Neural progenitor cell (in vitro differentiated cells): Measurements from ENCODE around the gene S100A4. TPM values are rescaled to one million over a fixed set of nuclear protein-coding genes. Genes with fewer than 3 reads are reported as not detected.

Source experiments
- DNase-seq: peaks from one replicate; pipeline ENCODE4 v3.0.0-alpha.2; 2016; ENCODE audit warnings: low spot score
- H2AFZ ChIP-seq: fragments of 200-600 bp; sonication (generic); replicated peaks from 2 replicates; pipeline ENCODE4 v1.6.1; 2016; ENCODE audit warnings: antibody characterized with exemption
- H3F3A ChIP-seq: fragments of 200-600 bp; sonication (generic); 2 replicates; pipeline ENCODE4 v1.6.1; 2016; ENCODE audit warnings: antibody characterized with exemption, low read depth
- H3K27ac ChIP-seq: fragments of 200-600 bp; sonication (generic); 2 replicates; pipeline ENCODE4 v1.5.1; 2016; ENCODE audit warnings: mild to moderate bottlenecking
- H3K27me3 ChIP-seq: fragments of 200-600 bp; sonication (generic); 2 replicates; pipeline ENCODE4 v1.6.1; 2016; ENCODE audit warnings: mild to moderate bottlenecking, moderate library complexity
- H3K36me3 ChIP-seq: fragments of 200-600 bp; sonication (generic); 2 replicates; pipeline ENCODE4 v1.5.1; 2016
- H3K4me1 ChIP-seq: fragments of 200-600 bp; sonication (generic); 2 replicates; pipeline ENCODE4 v1.6.1; 2016; ENCODE audit warnings: mixed run types
- H3K4me2 ChIP-seq: fragments of 200-600 bp; sonication (generic); 2 replicates; pipeline ENCODE4 v1.6.1; 2016
- H3K4me3 ChIP-seq: fragments of 200-600 bp; sonication (generic); 2 replicates; pipeline ENCODE4 v1.5.1; 2016
- H3K79me2 ChIP-seq: fragments of 200-600 bp; sonication (generic); 2 replicates; pipeline ENCODE4 v1.6.1; 2016; ENCODE audit warnings: low read depth
- H3K9ac ChIP-seq: fragments of 200-600 bp; sonication (generic); 2 replicates; pipeline ENCODE4 v1.6.1; 2016
- H3K9me3 ChIP-seq: fragments of 200-600 bp; sonication (generic); 2 replicates; pipeline ENCODE4 v1.5.1; 2016; ENCODE audit warnings: low read depth
- H4K20me1 ChIP-seq: fragments of 200-600 bp; sonication (generic); 2 replicates; pipeline ENCODE4 v1.6.1; 2016; ENCODE audit warnings: low read depth
- H3K27ac Mint-ChIP-seq: 3 replicates; pipeline ENCODE4 v1.8.0; 2021; ENCODE audit warnings: mixed read lengths
- H3K27me3 Mint-ChIP-seq: 2 replicates; pipeline ENCODE4 v1.8.0; 2022; ENCODE audit warnings: low read depth, mild to moderate bottlenecking, inconsistent platforms, moderate library complexity, mixed read lengths; ENCODE audit not compliant: insufficient read depth
- H3K36me3 Mint-ChIP-seq: 3 replicates; pipeline ENCODE4 v1.8.0; 2021; ENCODE audit warnings: mixed read lengths
- H3K4me1 Mint-ChIP-seq: 3 replicates; pipeline ENCODE4 v1.8.0; 2021; ENCODE audit warnings: mixed read lengths
- H3K4me3 Mint-ChIP-seq: 3 replicates; pipeline ENCODE4 v1.8.0; 2021; ENCODE audit warnings: mild to moderate bottlenecking, moderate library complexity, mixed read lengths
- H3K9me3 Mint-ChIP-seq: 3 replicates; pipeline ENCODE4 v1.8.0; 2020; ENCODE audit warnings: mixed read lengths
- CTCF ChIP-seq: fragments of 200-600 bp; sonication (generic); IDR thresholded peaks from 2 replicates; pipeline ENCODE4 v1.5.1; 2017; ENCODE audit warnings: antibody characterized with exemption, mild to moderate bottlenecking
- EZH2 ChIP-seq: fragments of 200-600 bp; sonication (generic); IDR thresholded peaks from 2 replicates; pipeline ENCODE4 v1.6.1; 2017; ENCODE audit warnings: antibody characterized with exemption, mild to moderate bottlenecking, moderate library complexity
- EZH2phosphoT487 ChIP-seq: fragments of 200-600 bp; sonication (generic); IDR thresholded peaks from 2 replicates; pipeline ENCODE4 v1.6.1; 2017; ENCODE audit warnings: antibody characterized with exemption
- total RNA-seq: library from RNA; depleted of rRNA; stranded (reverse); fragments of >200 nt; gene quantifications from 2 replicates; pipeline ENCODE4 v1.2.3, GENCODE V29; 2015; ENCODE audit warnings: low replicate concordance

S100A4 gene
- total RNA-seq, 1 donor from 2014 or later, result 34.3 TPM

- no peak overlapping the region for H3K4me3 Mint-ChIP-seq
- H3K4me1 ChIP-seq, result peaks cover 11% of the 10 kb centered on the region
- H3F3A ChIP-seq, result peaks cover 3% of the 10 kb centered on the region
- no peak overlapping the region for H2AFZ ChIP-seq
- no peaks in the 10 kb centered on the region for H3K36me3 ChIP-seq
- peaks cover 27% of the 10 kb centered on the region for H3K4me1 Mint-ChIP-seq
- peaks cover 7% of the 10 kb centered on the region for H3K27me3 Mint-ChIP-seq
- no peaks in the 10 kb centered on the region for H3K9me3 ChIP-seq
- no peaks in the 10 kb centered on the region for H4K20me1 ChIP-seq
- no peak overlapping the region for H3K9ac ChIP-seq
- no peak overlapping the region for H3K27ac ChIP-seq
- no peak overlapping the region for H3K4me3 ChIP-seq
- TF ChIP-seq EZH2phosphoT487 (no peak), EZH2 (no peak), CTCF (no peak)
- no peaks in the 10 kb centered on the region for H3K36me3 Mint-ChIP-seq
- H3K9me3 Mint-ChIP-seq, result peaks cover 7% of the 10 kb centered on the region
- no peak overlapping the region for H3K4me2 ChIP-seq
- no peaks in the 10 kb centered on the region for H3K27me3 ChIP-seq
- H3K79me2 ChIP-seq, result no peaks in the 10 kb centered on the region
- DNase-seq, result no peak
- no peak overlapping the region for H3K27ac Mint-ChIP-seq
These were observed 27.7 kb upstream of the S100A4 start for GRCh38 chr1:153573351-153573750.

GRCh38 chr1:153572569-153573015, 27.0 kb upstream of the S100A4 start:
- H3K4me3 ChIP-seq, result no peak overlapping the region
- no peaks in the 10 kb centered on the region for H4K20me1 ChIP-seq
- H3K36me3 Mint-ChIP-seq, result no peaks in the 10 kb centered on the region
- H3K9me3 ChIP-seq, result no peaks in the 10 kb centered on the region
- peaks cover 11% of the 10 kb centered on the region for H3K4me1 ChIP-seq
- peaks cover 7% of the 10 kb centered on the region for H3K9me3 Mint-ChIP-seq
- no peaks in the 10 kb centered on the region for H3K79me2 ChIP-seq
- peaks cover 9% of the 10 kb centered on the region for H3K27me3 Mint-ChIP-seq
- DNase-seq, result peak; percentile 71
- H3K9ac ChIP-seq, result no peak overlapping the region
- no peak overlapping the region for H3K27ac ChIP-seq
- no peaks in the 10 kb centered on the region for H3K27me3 ChIP-seq
- peaks cover 30% of the 10 kb centered on the region for H3K4me1 Mint-ChIP-seq
- peak; percentile 70 for TF ChIP-seq CTCF
- TF ChIP-seq EZH2, result no peak
- H2AFZ ChIP-seq, result no peak overlapping the region
- no peak overlapping the region for H3K4me3 Mint-ChIP-seq
- H3F3A ChIP-seq, result peaks cover 3% of the 10 kb centered on the region
- H3K36me3 ChIP-seq, result no peaks in the 10 kb centered on the region
- no peak overlapping the region for H3K27ac Mint-ChIP-seq
- no peak overlapping the region for H3K4me2 ChIP-seq

- DNase-seq, result no peak
- Histone ChIP-seq H3F3A (peaks cover 3% of the 10 kb centered on the region), H3K36me3 (no peaks in the 10 kb centered on the region), H3K4me2 (no peak overlapping the region), H3K9ac (no peak overlapping the region), H4K20me1 (no peaks in the 10 kb centered on the region), H3K79me2 (no peaks in the 10 kb centered on the region), H3K27ac (no peak overlapping the region), H3K9me3 (no peaks in the 10 kb centered on the region), H3K4me3 (no peak overlapping the region), H2AFZ (no peak overlapping the region), H3K4me1 (peaks cover 12% of the 10 kb centered on the region), H3K27me3 (no peaks in the 10 kb centered on the region)
- Mint-ChIP-seq H3K4me1 (peaks cover 36% of the 10 kb centered on the region), H3K27me3 (peaks cover 11% of the 10 kb centered on the region), H3K27ac (peak overlapping the region; percentile 7), H3K36me3 (no peaks in the 10 kb centered on the region), H3K4me3 (peak overlapping the region; percentile 6), H3K9me3 (peaks cover 7% of the 10 kb centered on the region)
- TF ChIP-seq EZH2, result no peak
- no peak for TF ChIP-seq EZH2phosphoT487
These were observed 26.1 kb upstream of the S100A4 start for GRCh38 chr1:153571706-153572105.

- Histone ChIP-seq H3K4me1 (peaks cover 17% of the 10 kb centered on the region), H4K20me1 (no peaks in the 10 kb centered on the region), H3K36me3 (no peaks in the 10 kb centered on the region), H3K4me3 (no peak overlapping the region), H3K9me3 (no peaks in the 10 kb centered on the region), H3K27me3 (no peaks in the 10 kb centered on the region), H2AFZ (no peak overlapping the region), H3K9ac (no peak overlapping the region), H3K79me2 (no peaks in the 10 kb centered on the region), H3K27ac (no peak overlapping the region), H3F3A (peaks cover under 1% of the 10 kb centered on the region), H3K4me2 (no peak overlapping the region)
- H3K27me3 Mint-ChIP-seq, result peaks cover 12% of the 10 kb centered on the region
- peak overlapping the region; percentile 39 for H3K4me3 Mint-ChIP-seq
- no peak for DNase-seq
- peaks cover 7% of the 10 kb centered on the region for H3K9me3 Mint-ChIP-seq
- no peaks in the 10 kb centered on the region for H3K36me3 Mint-ChIP-seq
- peaks cover 43% of the 10 kb centered on the region for H3K4me1 Mint-ChIP-seq
- H3K27ac Mint-ChIP-seq, result peak overlapping the region; percentile 65
- no peak for TF ChIP-seq EZH2phosphoT487
- no peak for TF ChIP-seq CTCF
- TF ChIP-seq EZH2, result no peak
These were observed 25.3 kb upstream of the S100A4 start for GRCh38 chr1:153570874-153571273.
